GM18951 (cell line): ENCODE measurements around the gene IL1R2.

Source experiments
- POLR2A ChIP-seq: IDR thresholded peaks from 4 replicates; pipeline ENCODE4 v1.6.1; 2011; ENCODE audit warnings: mild to moderate bottlenecking; ENCODE audit not compliant: insufficient read length, insufficient read depth; ENCODE audit errors: extremely low read depth
- in situ Hi-C: fragments of 300-500 bp; cut with MboI; formaldehyde crosslinking; loops from one replicate; pipeline ENCODE4 v1.12.0; 2022; ENCODE audit warnings: low sequenced_read_pairs, mixed read lengths, inconsistent platforms; ENCODE audit not compliant: unreplicated experiment

Gene IL1R2

DNA sequence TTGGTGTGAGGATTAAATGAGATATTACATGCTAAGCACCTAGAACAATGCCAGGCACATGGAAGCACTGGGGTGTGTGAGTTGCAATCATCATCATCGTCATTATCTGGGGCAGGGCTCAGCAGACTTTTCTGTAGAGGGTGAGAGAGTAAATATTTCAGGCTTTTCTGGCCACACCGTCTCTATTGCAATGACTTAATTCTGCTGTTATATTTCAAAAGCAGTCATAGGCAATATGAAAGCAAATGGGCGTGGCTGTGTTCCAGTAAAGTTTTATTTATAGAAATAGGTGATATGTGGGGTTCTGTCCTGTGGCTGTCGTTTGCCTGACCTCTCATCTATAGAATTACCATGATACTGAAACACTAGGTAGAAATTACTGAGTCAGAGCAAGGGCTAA, 60.6 kb downstream of the IL1R2 start:
- in situ Hi-C loops: no loop called here
- TF ChIP-seq POLR2A: no peak

DNA sequence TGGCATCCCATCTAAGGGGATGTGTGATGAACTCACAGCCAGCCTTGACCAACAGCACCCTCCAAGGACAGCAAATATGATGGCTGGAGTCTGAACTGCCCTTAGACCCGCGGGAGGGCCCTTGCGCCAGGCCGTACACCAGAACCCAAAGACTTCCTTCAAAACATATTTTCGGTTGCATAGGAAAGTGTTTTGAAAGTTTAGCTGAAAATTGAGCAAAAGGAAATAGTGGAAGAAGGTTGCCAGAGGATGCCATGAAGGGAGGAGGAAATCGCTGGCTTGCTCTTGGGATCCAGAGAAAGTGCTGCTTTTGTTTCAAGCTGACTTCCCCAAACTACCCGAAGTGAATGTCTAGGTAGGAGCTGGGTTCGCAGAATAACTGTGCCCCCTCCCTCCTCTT, 61.3 kb downstream of the IL1R2 start:
- in situ Hi-C loops: no loop called here
- TF ChIP-seq POLR2A: no peak

DNA sequence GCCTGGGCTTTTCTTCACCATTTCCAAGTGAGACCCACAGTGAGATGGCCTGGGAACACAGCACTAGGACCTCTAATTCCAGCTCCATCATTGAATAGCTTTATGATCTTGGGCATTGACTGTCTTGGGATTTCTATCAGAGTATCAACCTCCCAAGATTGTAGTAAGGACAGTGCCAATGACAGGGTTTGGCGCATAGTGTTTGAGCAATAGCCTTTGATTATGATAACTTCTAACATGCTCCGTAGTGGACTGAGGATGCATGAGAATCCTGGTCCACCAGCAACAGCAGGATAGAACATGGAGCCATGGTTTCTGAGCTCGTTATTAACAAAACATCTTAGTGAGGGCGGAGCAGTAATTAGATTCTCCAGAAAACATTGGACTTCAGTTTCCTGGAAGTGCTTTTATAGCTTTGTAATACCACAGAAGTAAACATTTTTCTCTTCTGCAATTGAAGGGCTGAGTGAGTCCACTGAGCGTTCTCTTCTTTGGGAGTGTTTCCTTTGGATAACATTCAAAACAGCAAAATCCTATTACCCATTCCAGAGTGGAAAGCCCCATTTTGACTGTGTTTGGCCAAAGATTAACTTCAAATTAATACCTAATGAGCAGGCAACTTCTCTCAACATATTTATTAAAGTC, 63.7 kb downstream of the IL1R2 start:
- in situ Hi-C loops: no loop called here
- TF ChIP-seq POLR2A: no peak

DNA sequence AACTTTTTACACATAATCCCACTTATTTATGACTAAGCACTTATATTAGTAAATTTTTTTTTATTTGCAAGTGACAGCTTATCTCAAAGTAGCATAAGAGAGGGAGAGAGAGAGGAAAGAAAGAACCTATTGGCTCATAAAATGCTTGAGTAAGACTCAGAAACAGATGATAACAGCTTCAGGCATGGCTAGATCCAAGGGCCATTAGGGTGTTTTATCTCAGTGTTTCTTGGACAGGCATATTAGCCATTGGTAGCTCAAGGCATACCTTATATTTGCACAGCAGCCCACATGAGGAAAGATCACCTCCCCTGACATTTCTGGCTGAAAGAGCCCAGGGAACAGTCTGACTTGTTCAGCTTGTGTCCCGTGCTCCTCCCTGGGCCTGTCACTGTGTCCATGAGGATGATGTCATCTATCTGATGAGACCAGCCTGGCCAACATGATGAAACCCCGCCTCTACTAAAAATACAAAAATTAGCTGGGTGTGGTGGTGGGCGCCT, 64.4 kb downstream of the IL1R2 start:
- no peak for TF ChIP-seq POLR2A
- in situ Hi-C loops: no loop called here

DNA sequence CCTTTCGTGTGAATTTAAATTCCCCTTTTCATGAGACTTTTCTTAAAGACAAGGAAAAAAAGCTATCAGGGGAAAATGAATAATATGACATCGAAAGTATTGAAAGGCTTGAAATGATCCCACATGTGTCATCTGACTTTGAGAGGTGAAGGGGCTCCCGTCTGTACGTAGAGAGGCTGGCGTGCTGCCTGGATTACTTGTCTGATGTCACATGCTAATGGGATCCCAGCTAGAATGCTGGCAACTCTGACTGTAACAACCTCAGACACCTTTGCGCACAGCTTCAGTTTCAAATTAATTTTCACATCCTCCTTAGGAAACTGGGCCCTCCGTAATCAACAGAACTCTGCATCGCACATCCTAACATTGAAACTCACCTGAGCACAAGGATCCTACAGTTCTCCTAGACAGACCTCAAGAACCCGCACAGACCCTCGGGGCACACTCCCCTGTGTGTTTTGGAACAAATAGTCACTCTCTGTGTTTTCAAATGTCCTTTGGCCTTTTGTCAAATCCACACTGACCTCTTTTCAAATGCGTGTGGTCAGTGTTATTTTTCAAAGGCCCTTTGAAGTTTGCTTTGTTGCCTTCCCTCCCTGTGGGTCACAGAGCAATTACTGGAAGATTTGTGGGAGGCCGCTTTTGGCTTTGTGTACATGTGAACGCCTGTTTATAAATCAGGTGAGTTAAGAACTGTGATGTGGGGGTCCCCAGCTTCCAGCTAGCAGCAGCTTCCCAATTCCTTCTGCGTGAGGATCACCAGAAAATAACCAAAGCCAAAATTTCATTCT, 65.9 kb downstream of the IL1R2 start:
- TF ChIP-seq POLR2A: no peak
- in situ Hi-C loops: no loop called here

DNA sequence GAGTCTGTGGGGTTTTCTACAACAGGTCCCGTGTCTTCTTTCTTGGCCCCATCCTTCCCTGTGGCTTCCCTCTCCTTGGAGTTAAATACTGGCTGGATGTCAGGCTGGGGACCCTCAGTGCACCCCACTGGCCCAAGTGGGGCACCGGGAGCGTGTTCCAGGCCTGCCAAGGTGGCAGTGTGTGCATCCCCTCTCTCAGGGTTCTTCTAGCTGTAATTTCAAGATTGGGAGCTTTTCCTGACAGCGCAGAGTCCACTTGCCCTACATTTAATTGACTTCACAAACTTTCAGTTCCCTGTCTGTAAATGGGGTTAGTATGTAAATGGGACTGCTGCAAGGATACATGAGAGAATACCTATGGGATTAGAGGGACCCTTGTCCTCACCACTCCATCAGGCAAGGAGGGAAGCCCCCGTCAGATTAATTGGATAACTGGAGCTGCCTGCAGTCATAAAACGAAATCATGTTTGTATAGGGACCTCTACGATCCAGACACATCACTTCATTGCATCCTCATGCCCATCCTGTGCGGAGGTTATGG, 66.6 kb downstream of the IL1R2 start:
- no peak for TF ChIP-seq POLR2A
- in situ Hi-C loops: no loop called here

DNA sequence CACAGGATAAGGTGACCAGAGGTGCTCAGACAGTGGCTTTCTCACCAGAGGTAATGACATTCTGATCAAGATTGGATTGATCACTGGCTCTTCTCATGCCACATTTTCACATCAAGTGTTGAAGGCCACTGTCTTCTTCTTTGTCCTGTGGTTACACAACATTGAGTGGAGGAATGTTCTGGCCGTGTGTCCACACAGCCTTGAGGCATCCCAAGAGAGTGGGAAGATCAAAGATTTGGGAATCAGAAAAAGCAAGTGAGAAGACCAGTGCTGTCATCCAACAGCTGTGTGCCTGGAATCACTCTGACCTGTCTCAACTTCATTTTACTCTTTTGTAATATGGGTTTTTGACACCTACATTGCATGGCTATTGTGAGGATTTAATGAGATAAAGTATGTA, 67.4 kb downstream of the IL1R2 start:
- in situ Hi-C loops: no loop called here
- no peak for TF ChIP-seq POLR2A

DNA sequence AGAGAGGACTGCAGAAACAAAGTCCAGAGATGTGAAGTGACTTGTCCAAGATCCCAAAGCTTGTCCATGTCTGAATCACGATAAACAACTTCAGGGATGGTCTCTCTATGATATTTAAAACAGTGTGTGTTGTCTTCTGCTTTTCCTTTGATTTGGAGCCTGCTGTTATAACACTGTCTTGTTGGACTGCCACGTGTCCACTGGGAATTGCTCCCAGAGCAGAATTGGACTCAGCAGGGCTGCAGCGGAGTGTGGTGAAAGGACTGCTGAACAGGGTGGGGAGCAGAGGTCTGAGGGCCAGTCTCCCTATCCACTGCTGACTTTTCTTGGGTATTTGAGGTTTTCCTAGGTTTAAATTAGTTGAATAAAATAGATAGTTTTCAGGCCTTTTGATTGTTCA, 68.3 kb downstream of the IL1R2 start:
- in situ Hi-C loops: no loop called here
- no peak for TF ChIP-seq POLR2A

DNA sequence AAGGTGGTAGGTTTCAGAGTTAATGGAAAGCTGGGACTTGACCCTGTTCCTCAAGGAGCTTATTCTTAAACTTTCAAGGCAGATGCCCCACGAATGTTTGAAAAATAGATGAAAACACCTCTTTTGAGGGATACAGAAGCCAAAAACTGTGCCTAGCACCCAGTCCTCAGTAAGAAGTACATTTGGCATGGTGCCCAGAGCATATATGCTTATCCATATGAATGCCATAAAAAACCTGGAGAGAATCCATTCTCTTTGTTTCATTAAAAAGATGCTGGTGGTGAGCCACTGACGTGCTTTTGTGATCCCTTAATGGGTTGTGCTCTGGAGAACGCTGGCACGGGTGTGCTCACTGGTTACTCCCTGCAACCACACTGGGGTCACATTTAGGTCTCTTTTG, 69.0 kb downstream of the IL1R2 start:
- in situ Hi-C loops: no loop called here
- no peak for TF ChIP-seq POLR2A

DNA sequence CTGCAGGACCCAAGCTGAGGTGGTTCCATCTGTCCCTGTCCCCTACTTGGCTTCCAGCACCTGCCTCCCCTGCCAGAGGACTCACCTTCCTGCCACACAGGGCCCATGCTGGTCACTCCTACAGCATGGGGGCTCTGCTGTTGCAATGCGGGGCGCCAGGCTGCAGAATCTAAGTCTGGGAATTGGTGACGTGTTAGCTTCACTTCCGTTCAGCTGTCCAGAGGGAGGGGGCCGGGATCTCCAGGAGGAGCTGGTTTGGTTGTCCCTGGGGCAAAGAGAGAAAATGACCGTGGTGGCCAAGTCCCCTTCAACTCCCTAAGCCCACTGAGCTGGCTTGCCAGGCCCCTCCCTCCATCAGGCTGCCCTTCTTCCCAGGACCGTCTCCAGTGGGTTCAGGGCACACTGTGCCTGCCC, 69.5 kb downstream of the IL1R2 start:
- in situ Hi-C loops: no loop called here
- no peak for TF ChIP-seq POLR2A

DNA sequence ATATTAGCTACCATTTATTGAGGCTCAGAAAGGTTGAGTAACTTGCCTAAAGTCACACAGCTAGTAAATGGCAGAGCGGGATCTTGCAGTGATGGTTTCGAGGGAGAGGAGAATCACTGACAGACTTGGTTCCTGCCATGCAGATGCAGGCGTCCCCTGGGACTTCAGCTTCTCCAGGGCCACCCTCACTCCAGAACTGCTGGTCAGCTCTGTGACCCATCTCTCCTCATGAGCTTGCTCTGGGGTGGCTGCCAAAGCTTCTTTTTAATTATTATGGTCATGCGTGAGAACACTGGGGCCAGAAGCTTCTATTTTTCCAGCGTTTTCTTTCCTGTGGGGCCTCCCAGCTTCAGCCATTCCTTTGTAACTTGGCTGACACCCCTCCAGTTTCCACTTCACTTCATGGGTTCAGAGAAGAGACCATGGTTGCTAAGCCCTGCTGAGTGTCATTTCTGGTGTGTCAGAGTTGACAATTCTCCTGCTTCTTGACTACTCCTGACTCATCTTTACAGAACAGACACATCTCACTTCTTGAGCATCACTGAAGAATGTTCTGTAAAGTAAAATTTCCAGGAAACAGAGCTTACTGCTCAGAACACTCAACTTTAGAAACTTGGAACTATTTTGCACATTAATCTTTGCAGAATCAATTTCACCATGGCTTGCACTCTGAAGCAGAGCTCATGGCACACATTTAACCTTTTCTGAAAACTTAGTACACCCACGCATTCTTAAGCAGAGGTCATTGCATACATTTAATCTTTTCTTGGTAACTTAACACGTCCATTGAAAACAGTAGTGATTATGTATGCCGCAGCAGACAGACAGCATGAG, 70.4 kb downstream of the IL1R2 start:
- TF ChIP-seq POLR2A: no peak
- in situ Hi-C loops: no loop called here

DNA sequence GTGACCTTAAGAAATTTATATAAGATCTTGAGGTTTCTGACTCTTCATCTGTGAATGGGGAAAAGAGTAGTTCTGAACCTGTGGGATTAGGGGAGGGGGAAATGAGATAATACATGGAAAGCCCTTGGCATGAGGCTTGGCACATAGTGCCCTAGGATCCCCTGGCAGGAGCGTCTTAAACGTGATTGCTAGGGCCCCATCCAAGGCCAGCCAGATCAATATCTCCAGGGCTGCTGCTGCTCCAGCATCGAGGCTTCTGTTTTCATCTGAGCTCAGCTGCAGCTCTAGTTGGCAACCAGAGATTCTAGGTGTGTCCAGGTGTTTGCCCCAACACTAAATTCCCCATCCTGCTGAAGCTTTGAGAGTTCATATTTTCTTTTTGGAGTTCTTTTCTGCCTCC, 71.0 kb downstream of the IL1R2 start:
- in situ Hi-C loops: no loop called here
- no peak for TF ChIP-seq POLR2A

DNA sequence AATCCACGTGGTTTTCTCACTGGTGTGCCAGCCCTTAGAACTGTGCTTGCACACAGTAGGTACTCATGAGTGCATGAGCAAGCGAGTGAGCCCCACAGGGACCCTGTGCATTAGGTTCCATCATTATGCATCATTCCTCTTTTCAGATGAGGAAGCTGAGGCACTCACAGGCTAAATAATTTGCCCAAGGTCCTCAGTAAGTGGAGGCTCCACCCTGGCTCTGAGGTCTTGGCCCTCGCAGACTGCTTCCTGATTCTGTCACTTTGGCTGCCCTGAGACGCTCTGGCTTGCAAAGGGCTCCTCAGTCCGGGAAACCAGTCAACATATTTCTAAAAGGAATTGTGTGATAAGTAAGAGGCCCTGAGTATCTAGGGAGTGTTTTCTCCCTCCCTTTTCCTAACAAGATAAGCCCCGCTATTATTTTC, 71.7 kb downstream of the IL1R2 start:
- in situ Hi-C loops: no loop called here
- TF ChIP-seq POLR2A: no peak

DNA sequence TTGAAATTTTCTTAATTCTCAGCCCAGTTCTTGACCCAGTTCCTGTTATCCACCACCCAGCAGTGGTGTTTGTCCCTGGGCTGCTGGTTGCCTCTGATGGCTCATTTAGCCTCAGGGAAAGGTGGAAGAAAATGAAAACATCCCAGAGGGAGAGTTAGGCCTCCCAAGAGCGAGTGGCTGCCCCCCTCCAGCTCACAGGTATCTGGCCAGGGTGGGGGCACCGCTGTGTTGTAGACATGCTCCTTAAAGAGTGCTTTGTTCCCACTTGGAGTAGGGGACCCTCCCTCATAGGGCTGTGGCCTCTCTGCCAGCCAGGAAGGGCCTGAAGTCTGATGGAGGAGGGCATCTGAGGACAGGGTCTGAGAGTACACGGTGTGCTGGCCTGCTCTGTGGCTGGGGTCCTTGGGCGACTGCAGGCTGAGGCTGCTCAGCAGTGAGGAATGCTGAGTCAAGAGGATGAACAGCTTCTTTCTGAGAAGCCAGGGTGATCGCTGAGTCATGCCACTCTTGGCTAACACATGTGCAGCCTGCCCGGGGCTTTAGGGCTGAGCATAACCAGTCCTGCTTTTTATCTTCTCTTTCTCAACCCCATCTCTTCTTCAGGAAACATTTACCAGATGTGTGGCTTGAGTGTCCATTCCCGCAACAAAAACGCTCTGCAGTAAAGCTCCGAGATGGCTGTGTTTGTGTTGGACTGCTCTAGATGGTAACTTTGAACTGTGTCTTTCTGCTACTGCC, 72.3 kb downstream of the IL1R2 start:
- in situ Hi-C loops: no loop called here
- TF ChIP-seq POLR2A: no peak
